ENCODE results near the gene ZNF33B. TPM values are rescaled to one million over a fixed set of nuclear protein-coding genes. Genes with fewer than 3 reads are reported as not detected.

Gene ZNF33B
- total and polyA plus RNA-seq, 12 donors = 3.4 to 19.3 (median 13.4) TPM

- Histone ChIP-seq H3K4me1 (no peaks in the 10 kb centered on the region), H3K27ac (no peak overlapping the region), H3K9me3 (no peaks in the 10 kb centered on the region), H3K36me3 (no peaks in the 10 kb centered on the region), H3K27me3 (peaks cover 0 to 11% (median 0%) of the 10 kb centered on the region in 7 donors), H3K4me3 (no peak overlapping the region)
- WGBS, 2 donors = 66 to 73% methylated on average over 6 of the region's 6 CpGs
- intact Hi-C loops (cut with DNase I) = no loop called here
- DNase-seq (no peak), ATAC-seq (no peak)
- TF ChIP-seq CTCF (IDR thresholded peaks at IDR 0.05) = no peak
These were observed 16.0 kb upstream of the ZNF33B start for GRCh38 chr10:42654419-42654818.

GRCh38 chr10:42652858-42653257 lies 14.5 kb upstream of the ZNF33B start:
- Histone ChIP-seq H3K9me3 (no peaks in the 10 kb centered on the region), H3K27ac (no peak overlapping the region), H3K27me3 (peaks cover 0 to 8% (median 0%) of the 10 kb centered on the region in 7 donors), H3K4me3 (no peak overlapping the region), H3K36me3 (no peaks in the 10 kb centered on the region), H3K4me1 (no peaks in the 10 kb centered on the region)
- 45 to 55% methylated on average over 2 of the region's 2 CpGs for WGBS, 2 donors
- TF ChIP-seq CTCF (IDR thresholded peaks at IDR 0.05) = no peak
- DNase-seq = no peak
- no peak for ATAC-seq
- intact Hi-C loops (cut with DNase I) = no loop called here

GRCh38 chr10:42650374-42650773 lies 12.0 kb upstream of the ZNF33B start:
- Histone ChIP-seq H3K27ac (no peak overlapping the region), H3K36me3 (no peaks in the 10 kb centered on the region), H3K4me3 (no peak overlapping the region), H3K9me3 (no peaks in the 10 kb centered on the region), H3K27me3 (peaks cover 0 to 8% (median 0%) of the 10 kb centered on the region in 7 donors), H3K4me1 (no peaks in the 10 kb centered on the region)
- ATAC-seq (no peak), DNase-seq (no peak)
- 61 to 74% methylated on average over 4 of the region's 4 CpGs for WGBS, 2 donors
- intact Hi-C loops (cut with DNase I) = no loop called here
- no peak for TF ChIP-seq CTCF (IDR thresholded peaks at IDR 0.05)

GRCh38 chr10:42648512-42648911 lies 10.1 kb upstream of the ZNF33B start:
- no peaks in the 10 kb centered on the region for H3K36me3 ChIP-seq
- ATAC-seq (no peak), DNase-seq (no peak)
- H3K27me3 ChIP-seq = peaks cover 0 to 8% (median 0%) of the 10 kb centered on the region in 7 donors
- no peak for TF ChIP-seq CTCF (IDR thresholded peaks at IDR 0.05)
- 67 to 74% methylated on average over 2 of the region's 2 CpGs for WGBS, 2 donors
- no peak overlapping the region for H3K4me3 ChIP-seq
- no peaks in the 10 kb centered on the region for H3K9me3 ChIP-seq
- no peaks in the 10 kb centered on the region for H3K4me1 ChIP-seq
- no peak overlapping the region for H3K27ac ChIP-seq
- intact Hi-C loops (cut with DNase I) = no loop called here

Measured in heart right ventricle (tissue), 16 donors.